Testis (tissue), 2 donors: ENCODE measurements around the gene ARHGEF38.

ENCODE experiments used
- CTCF ChIP-seq, 3 experiments: fragments of 450-650 bp in 2 of 3; fragments of 200-600 bp in 1 of 3; sonication (generic) in 1 of 3; IDR thresholded peaks; one replicate each; pipeline ENCODE4 v1.5.1; 2016 to 2019; ENCODE audit warnings: antibody characterized with exemption in 3 of 3, mild to moderate bottlenecking in 2 of 3, moderate library complexity in 1 of 3
- POLR2A ChIP-seq: fragments of 450-650 bp; IDR thresholded peaks from one replicate; pipeline ENCODE4 v1.6.1; 2017; ENCODE audit warnings: antibody characterized with exemption, mild to moderate bottlenecking, moderate library complexity

GRCh38 chr4:105527081-105527480 lies 25.3 kb upstream of the ARHGEF38 start:
- TF ChIP-seq CTCF (IDR thresholded peaks at IDR 0.05), result no peak
- TF ChIP-seq POLR2A, result no peak
